Right lobe of liver (tissue), 4 donors: ENCODE results near the gene HACE1.

Experiments
- CTCF ChIP-seq, 4 donors: fragments of 200-600 bp in 3 of 4; fragments of 450-650 bp in 1 of 4; IDR thresholded peaks; one replicate each; pipeline versions ENCODE4 v1.5.1 to v1.8.0; 2016 to 2022; ENCODE audit warnings: antibody characterized with exemption in 4 of 4, mild to moderate bottlenecking in 2 of 4
- POLR2A ChIP-seq: fragments of 450-650 bp; IDR thresholded peaks from one replicate; pipeline ENCODE4 v1.6.1; 2017; ENCODE audit warnings: antibody characterized with exemption, mild to moderate bottlenecking
- donor health status: DM: no; HTN: no; CAD: no.
- donor health status: DM: no; HTN: no; CAD: no.
- donor health status: DM: no; HTN: yes; CAD: no.

- TF ChIP-seq CTCF (IDR thresholded peaks at IDR 0.05): no peak
- no peak for TF ChIP-seq POLR2A
Observed at GRCh38 chr6:104714796-104715195, 144.9 kb downstream of the HACE1 start.
